Liver (tissue), 9 donors: Measurements from ENCODE around the gene DLX5. TPM values are rescaled to one million over a fixed set of nuclear protein-coding genes. Genes with fewer than 3 reads are reported as not detected.

Experiments
- DNase-seq: peaks from one replicate; pipeline ENCODE4 v3.0.0-alpha.2; 2017; ENCODE audit warnings: low spot score
- H3K27ac ChIP-seq, 2 donors: one replicate each; pipeline ENCODE4 v1.7.0; 2013; ENCODE audit warnings: inconsistent platforms in 2 of 2, low read length in 2 of 2, control low read depth in 1 of 2, low read depth in 1 of 2, mild to moderate bottlenecking in 1 of 2
- H3K27me3 ChIP-seq, 4 donors: one replicate each; pipeline versions ENCODE4 v1.6.1 to v1.7.0; 2013; ENCODE audit warnings: low read length in 3 of 4, inconsistent platforms in 1 of 4, mild to moderate bottlenecking in 1 of 4, moderate library complexity in 1 of 4; ENCODE audit not compliant: control insufficient read depth in 4 of 4, insufficient read depth in 4 of 4
- H3K36me3 ChIP-seq, 4 donors: one replicate each; pipeline versions ENCODE4 v1.6.1 to v1.7.0; 2013; ENCODE audit warnings: low read length in 3 of 4, mild to moderate bottlenecking in 3 of 4, low read depth in 1 of 4, moderate library complexity in 1 of 4; ENCODE audit not compliant: control insufficient read depth in 4 of 4, insufficient read depth in 3 of 4
- H3K4me1 ChIP-seq, 4 donors: one replicate each; pipeline versions ENCODE4 v1.6.1 to v1.7.0; 2013; ENCODE audit warnings: low read length in 3 of 4, mild to moderate bottlenecking in 3 of 4, moderate library complexity in 1 of 4; ENCODE audit not compliant: control insufficient read depth in 4 of 4, insufficient read depth in 4 of 4
- H3K4me3 ChIP-seq, 3 donors: one replicate each; pipeline versions ENCODE4 v1.6.1 to v1.7.0; 2013; ENCODE audit warnings: low read length in 3 of 3, control low read depth in 1 of 3, low read depth in 1 of 3, mild to moderate bottlenecking in 1 of 3
- H3K9ac ChIP-seq, 2 donors: one replicate each; pipeline ENCODE4 v1.7.0; 2013; ENCODE audit warnings: low read length in 2 of 2, mild to moderate bottlenecking in 2 of 2, moderate library complexity in 2 of 2, control low read depth in 1 of 2, low read depth in 1 of 2
- H3K9me3 ChIP-seq, 4 donors: one replicate each; pipeline versions ENCODE4 v1.6.1 to v1.7.0; 2013; ENCODE audit warnings: low read length in 3 of 4; ENCODE audit not compliant: control insufficient read depth in 4 of 4
- ATF3 ChIP-seq: IDR thresholded peaks from 2 replicates; pipeline ENCODE4 v1.6.1; 2016; ENCODE audit warnings: antibody characterized with exemption
- CTCF ChIP-seq: fragments of 150-350 bp; IDR thresholded peaks from 2 replicates; pipeline ENCODE4 v1.5.1; 2017; ENCODE audit warnings: improper control_type of control experiment, low read depth, low read length; ENCODE audit not compliant: missing input control
- EGR1 ChIP-seq, 2 donors: IDR thresholded peaks; 2 replicates each; pipeline ENCODE4 v1.6.1; 2016 to 2018; ENCODE audit warnings: antibody characterized with exemption in 2 of 2, low read depth in 2 of 2
- FOXA2 ChIP-seq: IDR thresholded peaks from 2 replicates; pipeline ENCODE4 v1.6.1; 2016; ENCODE audit warnings: antibody characterized with exemption
- GABPA ChIP-seq, 2 donors: IDR thresholded peaks in 1 of 2; conservative IDR thresholded peaks in 1 of 2; 2 replicates each; pipeline ENCODE4 v1.6.1; 2016; ENCODE audit warnings: antibody characterized with exemption in 2 of 2, mild to moderate bottlenecking in 1 of 2, moderate library complexity in 1 of 2
- HNF4A ChIP-seq, 2 donors: conservative IDR thresholded peaks; 2 replicates each; pipeline ENCODE4 v1.6.1; 2016; ENCODE audit warnings: antibody characterized with exemption in 2 of 2, mild to moderate bottlenecking in 2 of 2
- HNF4G ChIP-seq: IDR thresholded peaks from 2 replicates; pipeline ENCODE4 v1.6.1; 2016; ENCODE audit warnings: antibody characterized with exemption
- JUND ChIP-seq, 2 donors: IDR thresholded peaks; 2 replicates each; pipeline ENCODE4 v1.6.1; 2016; ENCODE audit warnings: antibody characterized with exemption in 2 of 2
- MAX ChIP-seq: IDR thresholded peaks from 2 replicates; pipeline ENCODE4 v1.6.1; 2016; ENCODE audit warnings: antibody characterized with exemption
- REST ChIP-seq: IDR thresholded peaks from 2 replicates; pipeline ENCODE4 v1.6.1; 2016; ENCODE audit warnings: antibody characterized with exemption, mild to moderate bottlenecking
- RXRA ChIP-seq, 2 donors: IDR thresholded peaks; 2 replicates each; pipeline ENCODE4 v1.6.1; 2017 to 2018; ENCODE audit warnings: antibody characterized with exemption in 2 of 2, mild to moderate bottlenecking in 1 of 2
- SP1 ChIP-seq: IDR thresholded peaks from 2 replicates; pipeline ENCODE4 v1.6.1; 2018; ENCODE audit warnings: antibody characterized with exemption, mild to moderate bottlenecking
- TAF1 ChIP-seq: conservative IDR thresholded peaks from 2 replicates; pipeline ENCODE4 v1.6.1; 2016; ENCODE audit warnings: antibody characterized with exemption, mild to moderate bottlenecking
- YY1 ChIP-seq: IDR thresholded peaks from 2 replicates; pipeline ENCODE4 v1.6.1; 2016; ENCODE audit warnings: antibody characterized with exemption, mild to moderate bottlenecking
- WGBS: extraction: QIAGEN DNeasy Blood & Tissue Kit; methylation state at CpG from one replicate; pipeline ENCODE4 v1.1.7; 2013; 5-methylcytosine and 5-hydroxymethylcytosine counted together
- polyA plus RNA-seq, 2 donors: library from polyadenylated mRNA; stranded (reverse) in 1 of 2; unstranded in 1 of 2; fragments of 200-250 nt in 1 of 2; fragments of >200 nt in 1 of 2; fragmentation: Nextera tagmentation in 1 of 2; extraction: Ambion mirVana in 1 of 2; gene quantifications; one replicate each; pipeline versions ENCODE4 v1.2.1 to v1.2.3, GENCODE V29; 2013 to 2015
- total RNA-seq, 2 donors: library from RNA; depleted of rRNA; stranded (reverse); fragments of >200 nt; gene quantifications; one replicate each; pipeline ENCODE4 v1.2.3, GENCODE V29; 2014
- donor health status: healthy.
- donor health status: healthy.
- donor health status: healthy.
- donor health status: healthy.
- donor health status: healthy.

Gene DLX5
- total and polyA plus RNA-seq, 4 donors = not detected

- TF ChIP-seq REST (no peak), SP1 (no peak)
These were observed 7.2 kb downstream of the DLX5 start (continued) for GRCh38 chr7:97017192-97018125.

- Histone ChIP-seq H3K9ac (no peak overlapping the region), H3K36me3 (no peaks in the 10 kb centered on the region), H3K9me3 (peaks cover 0 to 6% (median 1%) of the 10 kb centered on the region in 4 donors), H3K27ac (no peak overlapping the region), H3K27me3 (peaks cover 8 to 49% (median 24%) of the 10 kb centered on the region in 4 donors), H3K4me3 (no peak overlapping the region), H3K4me1 (peaks cover 4 to 20% (median 12%) of the 10 kb centered on the region in 4 donors)
- 5% methylated on average over 55 of the region's 55 CpGs for WGBS
- no peak for DNase-seq
- TF ChIP-seq REST (no peak), RXRA (IDR thresholded peaks at IDR 0.05) (no peak), FOXA2 (no peak), CTCF (no peak), EGR1 (IDR thresholded peaks at IDR 0.05; ENCODE audit: low read depth in 2 of 2) (no peak), GABPA (IDR thresholded peaks at IDR 0.05 in 1 of 2, conservative IDR thresholded peaks at IDR 0.05 in 1 of 2) (no peak), HNF4G (no peak), JUND (IDR thresholded peaks at IDR 0.05) (no peak), HNF4A (conservative IDR thresholded peaks at IDR 0.05) (no peak), MAX (no peak), YY1 (no peak), TAF1 (no peak), ATF3 (no peak), SP1 (no peak)
These were observed 8.0 kb downstream of the DLX5 start for GRCh38 chr7:97016381-97017191.
